ENCODE results near the gene CYSRT1. TPM values are rescaled to one million over a fixed set of nuclear protein-coding genes. Genes with fewer than 3 reads are reported as not detected.
A peak's percentile ranks its signal among the peaks of the same experiment; 100 is the strongest.

CYSRT1 gene
- total and polyA plus RNA-seq, 10 donors = 0.36 to 0.94 (median 0.64) TPM; not detected in 5

DNA sequence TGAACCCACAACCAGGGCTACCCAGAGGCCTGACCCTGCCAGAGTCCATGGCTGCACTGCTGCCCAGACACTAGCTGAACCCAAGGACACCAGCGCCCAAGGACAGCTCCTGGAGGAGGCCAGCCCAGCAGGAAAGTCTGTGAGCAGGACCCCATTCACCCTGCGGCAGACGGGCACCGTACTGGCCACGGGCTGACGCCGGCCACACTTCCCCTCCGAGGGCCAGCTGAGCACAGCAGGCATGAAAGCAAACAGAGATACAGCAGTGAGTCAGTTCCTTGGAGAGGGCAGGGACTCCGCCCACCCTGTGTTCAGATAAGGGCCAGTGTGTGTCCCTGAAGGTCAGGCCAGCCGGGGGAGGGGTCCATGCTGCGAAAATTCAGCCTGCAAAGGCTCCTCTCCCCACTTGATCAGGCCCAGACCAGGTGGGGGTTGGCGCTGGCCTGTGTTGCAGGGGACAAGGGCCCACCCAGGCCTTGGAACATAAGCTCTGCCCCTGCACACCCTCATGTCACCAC is 6.2 kb upstream of the CYSRT1 start:
- H3K4me1 ChIP-seq = peaks cover 8 to 59% (median 34%) of the 10 kb centered on the region in 6 donors
- H3K9me3 ChIP-seq = no peaks in the 10 kb centered on the region
- intact Hi-C loops (cut with DNase I; ENCODE audit: low total_unique reads) = no loop called here
- 76 to 83% (median 81%) methylated on average over 5 to 12 of the region's 12 CpGs for WGBS, 5 donors
- H3K27ac ChIP-seq = peak overlapping the region in 3 of 8 donors; percentile 26 to 50 (median 47)
- peaks cover 0 to 18% (median 4%) of the 10 kb centered on the region in 7 donors for H3K27me3 ChIP-seq (replicated peaks in 1 of 7)
- DNase-seq = no peak
- H3K4me3 ChIP-seq = no peak overlapping the region
- no peak for TF ChIP-seq CTCF (IDR thresholded peaks at IDR 0.05 in 8 of 11, conservative IDR thresholded peaks at IDR 0.05 in 3 of 11)
- TF ChIP-seq POLR2AphosphoS5 (IDR thresholded peaks at IDR 0.05) = peak; percentile 4 to 79 (median 49)
- peaks cover 0 to 45% (median 13%) of the 10 kb centered on the region in 6 donors for H3K36me3 ChIP-seq

- no peak for DNase-seq
- TF ChIP-seq POLR2A (IDR thresholded peaks at IDR 0.05) (no peak), POLR2AphosphoS5 (IDR thresholded peaks at IDR 0.05) (peak in 1 of 3 donors; percentile 34)
- Histone ChIP-seq H3K27me3 (replicated peaks in 1 of 7) (peaks cover 0 to 18% (median 4%) of the 10 kb centered on the region in 7 donors), H3K4me1 (peaks cover 8 to 69% (median 44%) of the 10 kb centered on the region in 6 donors), H3K4me3 (no peak overlapping the region), H3K36me3 (peaks cover 0 to 34% (median 12%) of the 10 kb centered on the region in 6 donors), H3K9me3 (no peaks in the 10 kb centered on the region), H3K27ac (no peak overlapping the region)
- 89 to 98% (median 95%) methylated on average over 4 to 10 of the region's 10 CpGs for WGBS, 5 donors
- intact Hi-C loops (cut with DNase I; ENCODE audit: low total_unique reads) = loop anchor here (5.0 kb wide), 1 partner anchor 103 kb away; no protein-coding TSS in a partner anchor
Observed at GRCh38 chr9:137219757-137220316, 5.1 kb upstream of the CYSRT1 start.

GRCh38 chr9:137220317-137221094 is 4.5 kb upstream of the CYSRT1 start:
- Histone ChIP-seq H3K27me3 (replicated peaks in 1 of 7) (peaks cover 0 to 18% (median 4%) of the 10 kb centered on the region in 7 donors), H3K27ac (no peak overlapping the region), H3K4me3 (no peak overlapping the region), H3K9me3 (no peaks in the 10 kb centered on the region), H3K36me3 (peaks cover 0 to 28% (median 9%) of the 10 kb centered on the region in 6 donors), H3K4me1 (peaks cover 8 to 73% (median 44%) of the 10 kb centered on the region in 6 donors)
- no peak for TF ChIP-seq POLR2A (IDR thresholded peaks at IDR 0.05)
- no peak for TF ChIP-seq CTCF (IDR thresholded peaks at IDR 0.05 in 8 of 11, conservative IDR thresholded peaks at IDR 0.05 in 3 of 11)
- TF ChIP-seq POLR2AphosphoS5 (IDR thresholded peaks at IDR 0.05) = peak in 1 of 3 donors; percentile 27
- intact Hi-C loops (cut with DNase I; ENCODE audit: low total_unique reads) = loop anchor here (5.0 kb wide), 1 partner anchor 103 kb away; no protein-coding TSS in a partner anchor
- DNase-seq = no peak
- 89 to 94% (median 93%) methylated on average over 45 to 52 of the region's 52 CpGs for WGBS, 5 donors

GRCh38 chr9:137221095-137221505 is 3.9 kb upstream of the CYSRT1 start:
- Histone ChIP-seq H3K27ac (no peak overlapping the region), H3K9me3 (no peaks in the 10 kb centered on the region), H3K4me1 (peaks cover 8 to 73% (median 44%) of the 10 kb centered on the region in 6 donors), H3K27me3 (replicated peaks in 1 of 7) (peaks cover 0 to 18% (median 4%) of the 10 kb centered on the region in 7 donors), H3K36me3 (peaks cover 0 to 22% (median 4%) of the 10 kb centered on the region in 6 donors), H3K4me3 (peak overlapping the region in 1 of 8 donors; percentile 81)
- no peak for DNase-seq
- intact Hi-C loops (cut with DNase I; ENCODE audit: low total_unique reads) = loop anchor here (5.0 kb wide), 1 partner anchor 104 kb away; no protein-coding TSS in a partner anchor
- no peak for TF ChIP-seq CTCF (IDR thresholded peaks at IDR 0.05 in 8 of 11, conservative IDR thresholded peaks at IDR 0.05 in 3 of 11)
- no peak for TF ChIP-seq POLR2AphosphoS5 (IDR thresholded peaks at IDR 0.05)
- no peak for TF ChIP-seq POLR2A (IDR thresholded peaks at IDR 0.05)
- 84 to 87% (median 85%) methylated on average over 13 to 14 of the region's 14 CpGs; no CpG with 5 or more reads in 2 of the 5 donors for WGBS, 5 donors

All from spleen (tissue), 11 donors.